Suppressor macrophage treated with lipopolysaccharide for 4 hours (primary cell): ENCODE results near the gene ZNF787.
A peak's percentile ranks its signal among the peaks of the same experiment; 100 is the strongest.
"Not testable (repeated sequence)": the region's sequence is repeated elsewhere in the genome, so short reads cannot be mapped to it uniquely, and the experiment has no call there.

Experiments used
- DNase-seq: peaks from one replicate; pipeline ENCODE4 v3.0.0-alpha.2; 2020

ZNF787 gene

GRCh38 chr19:56104423-56104822, 16.7 kb downstream of the ZNF787 start:
- no peak for DNase-seq

DNA sequence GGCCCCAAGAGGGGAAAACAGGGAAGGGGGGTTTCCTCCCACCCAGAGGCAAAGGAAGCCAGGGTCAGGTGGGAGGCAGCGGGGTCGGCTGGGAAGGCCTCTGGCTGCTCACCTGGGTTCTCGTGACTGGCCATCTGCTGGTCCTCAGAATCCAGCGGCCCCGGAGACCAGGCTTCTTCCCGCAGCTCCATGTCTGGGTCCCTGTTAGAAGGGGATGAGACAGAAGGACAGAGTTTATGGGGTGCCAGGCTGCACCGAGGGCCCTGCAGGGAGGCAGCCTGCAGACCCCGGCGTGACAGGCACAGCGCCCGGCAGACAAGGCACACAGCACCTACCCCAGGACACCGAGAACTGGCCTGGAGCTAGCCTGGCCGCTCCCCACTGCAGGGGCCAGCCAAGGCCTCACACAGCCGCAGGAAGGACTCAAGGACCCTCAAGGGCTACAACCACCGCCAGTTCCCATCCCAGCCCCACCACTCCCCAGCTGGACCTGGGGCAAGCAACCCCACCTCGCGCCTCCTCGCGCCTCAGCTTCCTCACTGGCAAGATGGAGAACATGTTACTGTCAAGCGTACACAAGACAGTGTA, 18.0 kb downstream of the ZNF787 start:
- no peak for DNase-seq

- DNase-seq = no peak
Observed at GRCh38 chr19:56101746-56102535, 19.2 kb downstream of the ZNF787 start.

- DNase-seq = no peak
Observed at GRCh38 chr19:56101095-56101494, 20.0 kb downstream of the ZNF787 start.

GRCh38 chr19:56099638-56100539, 21.2 kb downstream of the ZNF787 start:
- DNase-seq = no peak

DNA sequence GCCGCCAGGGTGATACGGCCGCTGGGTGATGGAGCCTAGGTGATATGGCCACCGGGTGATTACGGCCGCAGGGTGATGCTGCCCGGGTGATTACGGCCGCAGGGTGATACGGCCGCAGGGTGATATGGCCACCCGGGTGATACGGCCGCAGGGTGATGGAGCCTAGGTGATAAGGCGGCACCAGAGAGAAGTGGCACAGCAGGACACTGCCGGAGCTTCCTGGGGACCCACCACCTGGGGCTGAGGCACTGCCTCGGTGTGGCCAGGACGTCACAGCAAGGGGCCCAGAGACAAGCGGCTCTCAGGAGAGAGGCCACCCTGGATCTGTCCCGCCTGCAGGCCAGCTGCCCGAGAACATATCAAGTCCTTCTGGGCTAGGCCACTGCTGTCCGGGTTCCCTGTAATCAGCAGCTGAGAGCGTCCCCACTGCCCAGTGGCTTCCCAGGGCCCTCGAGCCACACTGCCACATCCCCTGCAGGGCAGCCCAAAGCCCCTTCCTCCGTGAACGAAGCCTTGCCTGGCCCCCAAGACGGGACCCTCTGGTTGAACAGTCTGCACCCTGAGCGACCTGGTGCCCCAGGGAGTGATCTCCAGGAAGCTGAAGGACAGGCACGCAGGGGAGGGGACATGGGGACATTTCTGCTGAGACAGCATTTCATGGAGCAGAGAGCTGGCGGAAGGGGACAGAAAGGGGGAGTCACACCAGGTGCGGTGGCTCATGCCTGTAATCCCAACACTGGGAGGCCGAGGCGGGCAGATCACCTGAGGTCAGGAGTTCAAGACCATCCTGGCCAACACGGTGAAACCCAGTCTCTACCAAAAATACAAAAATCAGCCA, 22.1 kb downstream of the ZNF787 start:
- DNase-seq = no peak

- not testable (repeated sequence) for DNase-seq
Observed at GRCh38 chr19:56098237-56098636, 22.9 kb downstream of the ZNF787 start.

DNA sequence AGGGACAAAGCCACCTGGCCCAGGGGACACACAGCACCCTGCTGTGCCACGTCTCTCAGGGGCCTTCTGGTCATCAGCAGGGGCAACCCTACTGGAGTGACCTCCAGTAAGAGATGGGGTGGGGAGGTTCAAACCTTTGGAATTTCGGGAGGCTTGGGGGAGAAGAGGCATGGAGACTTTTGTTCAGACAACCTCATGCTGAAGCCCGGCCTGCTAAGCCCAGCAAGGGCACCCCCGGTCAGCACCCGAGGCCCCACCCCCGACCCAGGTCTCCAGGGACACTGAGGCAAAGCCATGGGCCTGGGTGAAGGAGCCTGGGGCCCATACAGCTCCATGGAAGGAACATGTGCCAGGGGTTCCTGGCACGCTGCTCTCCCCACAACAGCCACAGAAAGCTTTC, 23.3 kb downstream of the ZNF787 start:
- DNase-seq = no peak

DNA sequence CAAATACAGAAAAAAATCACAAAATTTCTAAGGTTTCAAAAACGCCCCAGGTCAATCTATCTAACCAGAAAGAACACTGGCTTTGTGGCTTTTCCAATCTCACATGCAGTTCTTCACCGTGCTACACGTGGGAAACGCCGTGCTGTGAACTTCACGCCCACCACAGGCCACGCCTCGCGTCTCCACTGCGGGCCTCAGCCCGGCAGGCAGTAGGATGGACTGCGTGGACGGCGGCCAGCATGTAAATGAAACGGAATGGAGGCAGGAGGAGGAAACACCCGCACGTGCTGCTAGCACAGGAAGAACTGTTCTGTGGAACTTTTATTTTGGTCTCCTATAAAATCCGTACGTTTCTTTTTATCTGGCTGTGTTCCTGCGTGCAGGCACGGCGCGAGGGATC, 23.8 kb downstream of the ZNF787 start:
- DNase-seq = no peak

- DNase-seq = no peak
Observed at GRCh38 chr19:56096665-56097064, 24.4 kb downstream of the ZNF787 start.

GRCh38 chr19:56094449-56094848, 26.6 kb downstream of the ZNF787 start:
- DNase-seq = no peak

DNA sequence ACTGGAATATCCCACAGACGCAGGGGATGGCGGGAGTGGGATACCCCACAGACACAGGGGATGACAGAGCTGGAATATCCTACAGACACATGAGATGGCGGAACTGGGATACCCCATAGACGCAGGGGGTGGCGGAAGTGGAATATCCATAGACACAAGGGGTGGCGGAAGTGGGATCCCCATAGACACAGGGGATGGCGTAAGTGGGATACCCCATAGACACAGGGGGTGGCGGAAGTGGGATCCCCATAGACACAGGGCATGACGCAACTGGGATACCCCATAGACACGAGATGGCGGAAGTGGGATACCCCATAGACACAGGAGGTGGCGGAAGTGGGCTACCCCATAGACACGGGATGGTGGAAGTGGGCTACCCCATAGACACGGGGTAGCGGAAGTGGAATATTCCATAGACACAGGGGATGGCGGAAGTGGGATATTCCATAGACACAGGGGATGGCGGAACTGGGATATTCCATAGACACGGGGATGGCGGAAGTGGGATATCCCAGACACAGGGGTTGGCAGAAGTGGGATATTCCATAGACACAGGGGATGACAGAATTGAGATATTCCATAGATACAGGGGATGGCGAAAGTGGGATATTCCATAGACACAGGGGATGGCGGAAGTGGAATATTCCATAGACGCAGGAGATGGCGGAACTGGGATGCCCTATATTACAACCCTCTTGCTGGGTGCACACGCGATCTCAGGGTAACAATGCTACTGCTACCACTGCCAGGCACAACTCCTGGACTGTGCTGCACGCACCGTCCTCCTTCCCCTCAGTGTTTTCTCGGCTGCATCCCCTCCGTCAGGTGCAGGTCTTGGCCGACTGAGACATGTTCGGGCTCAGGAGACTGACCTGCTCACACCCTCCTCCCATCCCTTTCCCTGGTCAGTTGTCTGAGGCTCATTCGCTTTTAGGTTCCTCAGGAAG, 28.1 kb downstream of the ZNF787 start:
- no peak for DNase-seq

- no peak for DNase-seq
Observed at GRCh38 chr19:56091751-56092546, 29.1 kb downstream of the ZNF787 start.

GRCh38 chr19:56091066-56091490, 30.0 kb downstream of the ZNF787 start:
- DNase-seq = peak; percentile 61

- no peak for DNase-seq
Observed at GRCh38 chr19:56089344-56089743, 31.8 kb downstream of the ZNF787 start.

- no peak for DNase-seq
Observed at GRCh38 chr19:56088497-56089215, 32.4 kb downstream of the ZNF787 start.

GRCh38 chr19:56087647-56088496, 33.2 kb downstream of the ZNF787 start:
- DNase-seq = no peak

GRCh38 chr19:56086671-56087430, 34.2 kb downstream of the ZNF787 start:
- no peak for DNase-seq
